ENCODE results near the gene RNF138. TPM values are rescaled to one million over a fixed set of nuclear protein-coding genes. Genes with fewer than 3 reads are reported as not detected.

The RNF138 gene
- total RNA-seq, 1 experiment from 2014 or later: 103 TPM

DNA sequence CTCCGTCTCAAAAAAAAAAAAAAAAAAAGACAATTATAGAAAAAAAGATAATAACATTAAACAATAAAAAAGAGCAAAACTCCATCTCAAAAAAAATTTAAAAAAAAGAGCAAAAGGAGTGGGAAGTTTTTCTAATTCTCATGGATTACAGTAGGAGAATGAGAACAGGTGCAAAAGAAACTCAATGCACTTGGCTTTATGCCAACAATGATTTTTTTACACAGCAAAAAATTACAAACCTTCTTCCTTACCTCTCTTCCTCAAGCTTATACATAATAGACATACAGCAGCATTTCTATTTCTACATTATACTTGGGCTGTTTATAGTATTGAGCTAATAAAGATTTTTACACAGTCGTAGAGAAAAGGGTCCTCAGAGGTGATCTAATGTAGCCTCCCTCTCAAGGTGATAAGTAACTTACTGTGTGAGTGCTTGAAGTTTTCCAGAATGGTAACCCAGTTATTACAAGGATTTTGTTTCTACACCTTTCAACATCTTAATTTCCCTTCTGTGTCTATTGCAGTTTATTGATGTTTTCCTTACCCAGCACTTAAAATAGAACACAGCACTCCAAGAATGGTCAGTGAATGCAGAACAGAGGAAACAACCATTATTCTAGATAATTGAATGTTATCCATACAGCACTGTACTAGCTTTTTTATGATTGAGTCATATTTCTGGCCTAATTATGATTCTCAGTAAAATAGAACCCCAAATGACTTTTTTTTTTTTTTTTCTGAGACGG is 34.9 kb upstream of the RNF138 start (continued):
- TF ChIP-seq, protein P1, sequence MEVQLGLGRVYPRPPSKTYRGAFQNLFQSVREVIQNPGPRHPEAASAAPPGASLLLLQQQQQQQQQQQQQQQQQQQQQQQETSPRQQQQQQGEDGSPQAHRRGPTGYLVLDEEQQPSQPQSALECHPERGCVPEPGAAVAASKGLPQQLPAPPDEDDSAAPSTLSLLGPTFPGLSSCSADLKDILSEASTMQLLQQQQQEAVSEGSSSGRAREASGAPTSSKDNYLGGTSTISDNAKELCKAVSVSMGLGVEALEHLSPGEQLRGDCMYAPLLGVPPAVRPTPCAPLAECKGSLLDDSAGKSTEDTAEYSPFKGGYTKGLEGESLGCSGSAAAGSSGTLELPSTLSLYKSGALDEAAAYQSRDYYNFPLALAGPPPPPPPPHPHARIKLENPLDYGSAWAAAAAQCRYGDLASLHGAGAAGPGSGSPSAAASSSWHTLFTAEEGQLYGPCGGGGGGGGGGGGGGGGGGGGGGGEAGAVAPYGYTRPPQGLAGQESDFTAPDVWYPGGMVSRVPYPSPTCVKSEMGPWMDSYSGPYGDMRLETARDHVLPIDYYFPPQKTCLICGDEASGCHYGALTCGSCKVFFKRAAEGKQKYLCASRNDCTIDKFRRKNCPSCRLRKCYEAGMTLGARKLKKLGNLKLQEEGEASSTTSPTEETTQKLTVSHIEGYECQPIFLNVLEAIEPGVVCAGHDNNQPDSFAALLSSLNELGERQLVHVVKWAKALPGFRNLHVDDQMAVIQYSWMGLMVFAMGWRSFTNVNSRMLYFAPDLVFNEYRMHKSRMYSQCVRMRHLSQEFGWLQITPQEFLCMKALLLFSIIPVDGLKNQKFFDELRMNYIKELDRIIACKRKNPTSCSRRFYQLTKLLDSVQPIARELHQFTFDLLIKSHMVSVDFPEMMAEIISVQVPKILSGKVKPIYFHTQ (CRISPR knock-in tag; IDR thresholded peaks at IDR 0.05): no peak
- no peak for TF ChIP-seq NR1H2 (CRISPR knock-in tag; IDR thresholded peaks at IDR 0.05)
- no peak for TF ChIP-seq CBFB (CRISPR knock-in tag; IDR thresholded peaks at IDR 0.05; ENCODE audit: low read depth)
- no peak for TF ChIP-seq NFYB (CRISPR knock-in tag; conservative IDR thresholded peaks at IDR 0.05; ENCODE audit: low read depth)

DNA sequence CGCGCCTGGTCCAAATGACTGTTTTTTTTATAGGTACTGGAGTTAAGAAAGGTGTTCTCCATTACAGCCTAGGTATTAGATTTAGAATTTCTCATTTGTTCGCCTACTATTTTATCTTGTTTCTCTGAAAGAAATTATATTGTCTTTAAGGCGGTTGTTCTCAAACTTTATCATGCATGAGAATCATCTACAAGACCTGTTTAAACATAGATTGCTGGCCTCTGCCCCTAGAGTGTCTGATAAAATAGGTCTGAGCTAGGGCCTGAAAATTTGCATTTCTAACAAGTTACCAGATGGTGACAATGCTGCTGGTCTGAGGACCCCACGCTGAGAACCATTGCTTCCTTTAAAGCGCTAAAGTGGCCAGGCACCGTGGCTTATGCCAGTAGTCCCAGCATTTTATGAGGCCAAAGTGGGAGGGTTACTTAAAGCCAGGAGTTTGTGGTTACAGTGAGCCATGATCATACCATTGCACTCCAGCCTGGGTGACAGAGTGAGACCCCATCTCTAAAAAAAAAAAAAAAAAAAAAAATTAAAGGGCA is 34.0 kb upstream of the RNF138 start:
- peaks cover 38% of the 10 kb centered on the region for H3K4me1 Mint-ChIP-seq

More for the DNA sequence above, 34.0 kb upstream of the RNF138 start:
- DNase-seq (ENCODE audit: low spot score) (peak; percentile 31), ATAC-seq (peak; percentile 88)
- TF ChIP-seq RELA (CRISPR knock-in tag; IDR thresholded peaks at IDR 0.05; ENCODE audit: borderline replicate concordance): no peak
- TF ChIP-seq, protein P2, sequence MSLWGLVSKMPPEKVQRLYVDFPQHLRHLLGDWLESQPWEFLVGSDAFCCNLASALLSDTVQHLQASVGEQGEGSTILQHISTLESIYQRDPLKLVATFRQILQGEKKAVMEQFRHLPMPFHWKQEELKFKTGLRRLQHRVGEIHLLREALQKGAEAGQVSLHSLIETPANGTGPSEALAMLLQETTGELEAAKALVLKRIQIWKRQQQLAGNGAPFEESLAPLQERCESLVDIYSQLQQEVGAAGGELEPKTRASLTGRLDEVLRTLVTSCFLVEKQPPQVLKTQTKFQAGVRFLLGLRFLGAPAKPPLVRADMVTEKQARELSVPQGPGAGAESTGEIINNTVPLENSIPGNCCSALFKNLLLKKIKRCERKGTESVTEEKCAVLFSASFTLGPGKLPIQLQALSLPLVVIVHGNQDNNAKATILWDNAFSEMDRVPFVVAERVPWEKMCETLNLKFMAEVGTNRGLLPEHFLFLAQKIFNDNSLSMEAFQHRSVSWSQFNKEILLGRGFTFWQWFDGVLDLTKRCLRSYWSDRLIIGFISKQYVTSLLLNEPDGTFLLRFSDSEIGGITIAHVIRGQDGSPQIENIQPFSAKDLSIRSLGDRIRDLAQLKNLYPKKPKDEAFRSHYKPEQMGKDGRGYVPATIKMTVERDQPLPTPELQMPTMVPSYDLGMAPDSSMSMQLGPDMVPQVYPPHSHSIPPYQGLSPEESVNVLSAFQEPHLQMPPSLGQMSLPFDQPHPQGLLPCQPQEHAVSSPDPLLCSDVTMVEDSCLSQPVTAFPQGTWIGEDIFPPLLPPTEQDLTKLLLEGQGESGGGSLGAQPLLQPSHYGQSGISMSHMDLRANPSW (CRISPR knock-in tag; conservative IDR thresholded peaks at IDR 0.05; ENCODE audit: low read depth): no peak
- TF ChIP-seq TEAD1 (CRISPR knock-in tag; IDR thresholded peaks at IDR 0.05): no peak
- TF ChIP-seq, protein P3, sequence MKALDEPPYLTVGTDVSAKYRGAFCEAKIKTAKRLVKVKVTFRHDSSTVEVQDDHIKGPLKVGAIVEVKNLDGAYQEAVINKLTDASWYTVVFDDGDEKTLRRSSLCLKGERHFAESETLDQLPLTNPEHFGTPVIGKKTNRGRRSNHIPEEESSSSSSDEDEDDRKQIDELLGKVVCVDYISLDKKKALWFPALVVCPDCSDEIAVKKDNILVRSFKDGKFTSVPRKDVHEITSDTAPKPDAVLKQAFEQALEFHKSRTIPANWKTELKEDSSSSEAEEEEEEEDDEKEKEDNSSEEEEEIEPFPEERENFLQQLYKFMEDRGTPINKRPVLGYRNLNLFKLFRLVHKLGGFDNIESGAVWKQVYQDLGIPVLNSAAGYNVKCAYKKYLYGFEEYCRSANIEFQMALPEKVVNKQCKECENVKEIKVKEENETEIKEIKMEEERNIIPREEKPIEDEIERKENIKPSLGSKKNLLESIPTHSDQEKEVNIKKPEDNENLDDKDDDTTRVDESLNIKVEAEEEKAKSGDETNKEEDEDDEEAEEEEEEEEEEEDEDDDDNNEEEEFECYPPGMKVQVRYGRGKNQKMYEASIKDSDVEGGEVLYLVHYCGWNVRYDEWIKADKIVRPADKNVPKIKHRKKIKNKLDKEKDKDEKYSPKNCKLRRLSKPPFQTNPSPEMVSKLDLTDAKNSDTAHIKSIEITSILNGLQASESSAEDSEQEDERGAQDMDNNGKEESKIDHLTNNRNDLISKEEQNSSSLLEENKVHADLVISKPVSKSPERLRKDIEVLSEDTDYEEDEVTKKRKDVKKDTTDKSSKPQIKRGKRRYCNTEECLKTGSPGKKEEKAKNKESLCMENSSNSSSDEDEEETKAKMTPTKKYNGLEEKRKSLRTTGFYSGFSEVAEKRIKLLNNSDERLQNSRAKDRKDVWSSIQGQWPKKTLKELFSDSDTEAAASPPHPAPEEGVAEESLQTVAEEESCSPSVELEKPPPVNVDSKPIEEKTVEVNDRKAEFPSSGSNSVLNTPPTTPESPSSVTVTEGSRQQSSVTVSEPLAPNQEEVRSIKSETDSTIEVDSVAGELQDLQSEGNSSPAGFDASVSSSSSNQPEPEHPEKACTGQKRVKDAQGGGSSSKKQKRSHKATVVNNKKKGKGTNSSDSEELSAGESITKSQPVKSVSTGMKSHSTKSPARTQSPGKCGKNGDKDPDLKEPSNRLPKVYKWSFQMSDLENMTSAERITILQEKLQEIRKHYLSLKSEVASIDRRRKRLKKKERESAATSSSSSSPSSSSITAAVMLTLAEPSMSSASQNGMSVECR (CRISPR knock-in tag; IDR thresholded peaks at IDR 0.05; ENCODE audit: borderline replicate concordance): no peak
- no peak for TF ChIP-seq SMAD4 (CRISPR knock-in tag; IDR thresholded peaks at IDR 0.05)
- TF ChIP-seq, protein P4, sequence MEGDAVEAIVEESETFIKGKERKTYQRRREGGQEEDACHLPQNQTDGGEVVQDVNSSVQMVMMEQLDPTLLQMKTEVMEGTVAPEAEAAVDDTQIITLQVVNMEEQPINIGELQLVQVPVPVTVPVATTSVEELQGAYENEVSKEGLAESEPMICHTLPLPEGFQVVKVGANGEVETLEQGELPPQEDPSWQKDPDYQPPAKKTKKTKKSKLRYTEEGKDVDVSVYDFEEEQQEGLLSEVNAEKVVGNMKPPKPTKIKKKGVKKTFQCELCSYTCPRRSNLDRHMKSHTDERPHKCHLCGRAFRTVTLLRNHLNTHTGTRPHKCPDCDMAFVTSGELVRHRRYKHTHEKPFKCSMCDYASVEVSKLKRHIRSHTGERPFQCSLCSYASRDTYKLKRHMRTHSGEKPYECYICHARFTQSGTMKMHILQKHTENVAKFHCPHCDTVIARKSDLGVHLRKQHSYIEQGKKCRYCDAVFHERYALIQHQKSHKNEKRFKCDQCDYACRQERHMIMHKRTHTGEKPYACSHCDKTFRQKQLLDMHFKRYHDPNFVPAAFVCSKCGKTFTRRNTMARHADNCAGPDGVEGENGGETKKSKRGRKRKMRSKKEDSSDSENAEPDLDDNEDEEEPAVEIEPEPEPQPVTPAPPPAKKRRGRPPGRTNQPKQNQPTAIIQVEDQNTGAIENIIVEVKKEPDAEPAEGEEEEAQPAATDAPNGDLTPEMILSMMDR (IDR thresholded peaks at IDR 0.05): no peak
- TF ChIP-seq ZNF317 (CRISPR knock-in tag; IDR thresholded peaks at IDR 0.05; ENCODE audit: borderline replicate concordance, low read depth): no peak
- TF ChIP-seq HMGA2 (CRISPR knock-in tag; IDR thresholded peaks at IDR 0.05): no peak
- TF ChIP-seq, protein P5, sequence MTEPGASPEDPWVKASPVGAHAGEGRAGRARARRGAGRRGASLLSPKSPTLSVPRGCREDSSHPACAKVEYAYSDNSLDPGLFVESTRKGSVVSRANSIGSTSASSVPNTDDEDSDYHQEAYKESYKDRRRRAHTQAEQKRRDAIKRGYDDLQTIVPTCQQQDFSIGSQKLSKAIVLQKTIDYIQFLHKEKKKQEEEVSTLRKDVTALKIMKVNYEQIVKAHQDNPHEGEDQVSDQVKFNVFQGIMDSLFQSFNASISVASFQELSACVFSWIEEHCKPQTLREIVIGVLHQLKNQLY (CRISPR knock-in tag; IDR thresholded peaks at IDR 0.05): no peak
- TF ChIP-seq, protein P6, sequence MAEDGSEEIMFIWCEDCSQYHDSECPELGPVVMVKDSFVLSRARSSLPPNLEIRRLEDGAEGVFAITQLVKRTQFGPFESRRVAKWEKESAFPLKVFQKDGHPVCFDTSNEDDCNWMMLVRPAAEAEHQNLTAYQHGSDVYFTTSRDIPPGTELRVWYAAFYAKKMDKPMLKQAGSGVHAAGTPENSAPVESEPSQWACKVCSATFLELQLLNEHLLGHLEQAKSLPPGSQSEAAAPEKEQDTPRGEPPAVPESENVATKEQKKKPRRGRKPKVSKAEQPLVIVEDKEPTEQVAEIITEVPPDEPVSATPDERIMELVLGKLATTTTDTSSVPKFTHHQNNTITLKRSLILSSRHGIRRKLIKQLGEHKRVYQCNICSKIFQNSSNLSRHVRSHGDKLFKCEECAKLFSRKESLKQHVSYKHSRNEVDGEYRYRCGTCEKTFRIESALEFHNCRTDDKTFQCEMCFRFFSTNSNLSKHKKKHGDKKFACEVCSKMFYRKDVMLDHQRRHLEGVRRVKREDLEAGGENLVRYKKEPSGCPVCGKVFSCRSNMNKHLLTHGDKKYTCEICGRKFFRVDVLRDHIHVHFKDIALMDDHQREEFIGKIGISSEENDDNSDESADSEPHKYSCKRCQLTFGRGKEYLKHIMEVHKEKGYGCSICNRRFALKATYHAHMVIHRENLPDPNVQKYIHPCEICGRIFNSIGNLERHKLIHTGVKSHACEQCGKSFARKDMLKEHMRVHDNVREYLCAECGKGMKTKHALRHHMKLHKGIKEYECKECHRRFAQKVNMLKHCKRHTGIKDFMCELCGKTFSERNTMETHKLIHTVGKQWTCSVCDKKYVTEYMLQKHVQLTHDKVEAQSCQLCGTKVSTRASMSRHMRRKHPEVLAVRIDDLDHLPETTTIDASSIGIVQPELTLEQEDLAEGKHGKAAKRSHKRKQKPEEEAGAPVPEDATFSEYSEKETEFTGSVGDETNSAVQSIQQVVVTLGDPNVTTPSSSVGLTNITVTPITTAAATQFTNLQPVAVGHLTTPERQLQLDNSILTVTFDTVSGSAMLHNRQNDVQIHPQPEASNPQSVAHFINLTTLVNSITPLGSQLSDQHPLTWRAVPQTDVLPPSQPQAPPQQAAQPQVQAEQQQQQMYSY (CRISPR knock-in tag; IDR thresholded peaks at IDR 0.05): no peak
- TF ChIP-seq JAZF1 (CRISPR knock-in tag; IDR thresholded peaks at IDR 0.05): no peak
- TF ChIP-seq MYBL2 (CRISPR knock-in tag; IDR thresholded peaks at IDR 0.05): no peak
- no peak for TF ChIP-seq EMX1 (CRISPR knock-in tag; IDR thresholded peaks at IDR 0.05)
- ChIA-PET CTCF (interaction anchor here (0.6 to 1.0 kb wide), 2 partner anchors 9 to 413 kb away, joined by 3 read pairs; partner anchors contain the start of gene GAREM1), POLR2A (no interaction called here)
- Mint-ChIP-seq H3K27me3 (ENCODE audit: low read depth) (no peaks in the 10 kb centered on the region), H3K9me3 (peaks cover 4% of the 10 kb centered on the region; the same call in 1 of the 2 replicates), H3K36me3 (peaks cover 8% of the 10 kb centered on the region), H3K4me3 (no peak overlapping the region), H3K27ac (peak overlapping the region; percentile 24; the same call in 1 of the 2 replicates)
